Muscle of leg (tissue), 11 donors: ENCODE results near the gene MAML3. TPM values are rescaled to one million over a fixed set of nuclear protein-coding genes. Genes with fewer than 3 reads are reported as not detected.

Experiments
- DNase-seq: peaks from one replicate; pipeline ENCODE4 v3.0.0; 2013
- H3K27ac ChIP-seq: one replicate; pipeline ENCODE4 v1.5.1; 2013; ENCODE audit warnings: mild to moderate bottlenecking, low read length, control low read depth
- H3K27me3 ChIP-seq: one replicate; pipeline ENCODE4 v1.6.1; 2013; ENCODE audit warnings: low read length; ENCODE audit not compliant: control insufficient read depth, insufficient read depth
- H3K36me3 ChIP-seq: one replicate; pipeline ENCODE4 v1.6.1; 2013; ENCODE audit warnings: low read length; ENCODE audit not compliant: control insufficient read depth, insufficient read depth
- H3K4me1 ChIP-seq: one replicate; pipeline ENCODE4 v1.6.1; 2013; ENCODE audit warnings: low read length; ENCODE audit not compliant: control insufficient read depth, insufficient read depth
- H3K4me3 ChIP-seq: one replicate; pipeline ENCODE4 v1.5.1; 2013; ENCODE audit warnings: low read length, control low read depth
- H3K9me3 ChIP-seq: replicated peaks from 2 replicates; pipeline ENCODE4 v1.6.1; 2013; ENCODE audit warnings: low read depth, low read length; ENCODE audit not compliant: control insufficient read depth
- WGBS: methylation state at CpG from one replicate; pipeline ENCODE4 v1.1.5; 2013; ENCODE audit warnings: missing lambda C conversion rate; ENCODE audit not compliant: insufficient coverage; 5-methylcytosine and 5-hydroxymethylcytosine counted together
- polyA plus RNA-seq, 8 donors: library from polyadenylated mRNA; unstranded; fragments of 120-200 nt; gene quantifications; one replicate each; pipeline versions ENCODE4 v1.2.1 to v1.2.3, GENCODE V29; 2013; ENCODE audit warnings: inconsistent platforms in 1 of 8, low replicate concordance in 1 of 8; ENCODE audit not compliant: insufficient read length in 8 of 8, insufficient read depth in 1 of 8
- total RNA-seq: library from RNA; stranded (reverse); fragments of 120-200 nt; gene quantifications from one replicate; pipeline ENCODE4 v1.2.4, GENCODE V29; 2013

MAML3 gene
- total and polyA plus RNA-seq, 9 donors: 3.0 to 5.5 (median 5.0) TPM

DNA sequence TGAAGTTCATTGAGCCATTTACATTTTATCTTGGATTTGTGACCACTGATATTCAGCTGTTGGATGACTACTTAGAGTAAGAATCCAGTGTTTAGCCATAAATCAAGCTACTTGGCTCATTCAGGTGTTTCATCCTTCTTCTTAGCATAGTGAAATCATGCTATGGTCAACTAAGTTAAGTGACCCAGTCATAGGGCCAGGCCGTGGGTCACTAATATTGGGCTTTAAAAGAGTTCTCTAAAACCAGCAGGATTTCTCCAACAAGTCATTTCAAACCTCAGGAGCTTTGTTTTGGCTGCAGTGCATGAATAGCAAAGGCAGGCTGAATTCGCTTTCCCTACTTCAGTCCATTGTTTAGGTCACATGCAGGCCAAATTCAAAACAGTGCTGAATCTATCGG, 181.0 kb downstream of the MAML3 start:
- Histone ChIP-seq H3K27me3 (no peaks in the 10 kb centered on the region), H3K27ac (no peak overlapping the region), H3K4me1 (peaks cover 2% of the 10 kb centered on the region), H3K36me3 (no peaks in the 10 kb centered on the region), H3K9me3 (no peaks in the 10 kb centered on the region), H3K4me3 (no peak overlapping the region)
- WGBS: 17% methylated on average over 2 of the region's 3 CpGs
- DNase-seq: peak; percentile 82

DNA sequence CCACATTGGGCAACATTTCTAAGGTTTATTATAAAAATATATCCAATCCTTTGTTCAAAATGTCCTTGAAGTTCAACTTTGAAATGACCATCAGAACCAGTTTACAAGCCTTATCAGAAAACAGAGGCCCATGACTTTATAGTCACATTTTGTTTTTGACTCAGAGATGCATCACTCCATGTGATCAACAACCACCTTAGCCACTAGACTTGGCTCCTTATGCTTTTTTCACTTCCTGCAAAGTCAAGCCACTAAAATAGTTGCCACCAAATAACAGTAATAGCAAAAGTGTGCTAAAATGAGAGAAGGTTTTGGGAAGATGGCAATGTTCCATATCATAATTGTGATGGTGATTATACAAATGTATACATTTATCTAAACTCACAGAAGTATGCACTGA, 181.7 kb downstream of the MAML3 start:
- Histone ChIP-seq H3K4me1 (peaks cover 2% of the 10 kb centered on the region), H3K4me3 (no peak overlapping the region), H3K9me3 (no peaks in the 10 kb centered on the region), H3K27ac (no peak overlapping the region), H3K27me3 (no peaks in the 10 kb centered on the region), H3K36me3 (no peaks in the 10 kb centered on the region)
- DNase-seq: no peak

DNA sequence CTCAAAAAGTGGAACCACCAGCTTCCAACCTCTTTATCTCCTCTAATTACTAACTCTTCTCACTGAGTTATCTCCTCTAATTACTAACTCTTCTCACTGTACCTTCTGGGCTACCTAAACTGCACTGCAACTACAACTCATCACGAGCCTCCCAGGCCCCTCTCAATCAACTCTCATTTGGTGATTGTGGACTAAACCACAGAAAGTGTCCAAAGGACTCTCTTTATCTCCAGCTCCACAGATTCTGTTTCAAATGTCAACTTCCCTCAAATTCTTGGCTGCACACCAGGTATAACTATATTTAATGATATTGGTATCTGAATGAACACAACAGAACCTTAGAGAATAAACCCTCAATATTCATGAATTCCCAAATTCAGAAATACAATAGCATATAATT, 182.9 kb downstream of the MAML3 start:
- DNase-seq: no peak
- no peaks in the 10 kb centered on the region for H3K9me3 ChIP-seq
- no peaks in the 10 kb centered on the region for H3K36me3 ChIP-seq
- H3K27ac ChIP-seq: no peak overlapping the region
- H3K4me3 ChIP-seq: no peak overlapping the region
- no peaks in the 10 kb centered on the region for H3K4me1 ChIP-seq
- WGBS: no CpG with 5 or more reads among the region's 1 CpG
- no peaks in the 10 kb centered on the region for H3K27me3 ChIP-seq

GRCh38 chr4:139969635-139970266, 184.2 kb downstream of the MAML3 start:
- H3K36me3 ChIP-seq: no peaks in the 10 kb centered on the region
- H3K9me3 ChIP-seq: no peaks in the 10 kb centered on the region
- 49% methylated on average over 3 of the region's 7 CpGs for WGBS
- H3K4me1 ChIP-seq: no peaks in the 10 kb centered on the region
- H3K27me3 ChIP-seq: no peaks in the 10 kb centered on the region
- no peak overlapping the region for H3K27ac ChIP-seq
- DNase-seq: no peak
- H3K4me3 ChIP-seq: no peak overlapping the region

DNA sequence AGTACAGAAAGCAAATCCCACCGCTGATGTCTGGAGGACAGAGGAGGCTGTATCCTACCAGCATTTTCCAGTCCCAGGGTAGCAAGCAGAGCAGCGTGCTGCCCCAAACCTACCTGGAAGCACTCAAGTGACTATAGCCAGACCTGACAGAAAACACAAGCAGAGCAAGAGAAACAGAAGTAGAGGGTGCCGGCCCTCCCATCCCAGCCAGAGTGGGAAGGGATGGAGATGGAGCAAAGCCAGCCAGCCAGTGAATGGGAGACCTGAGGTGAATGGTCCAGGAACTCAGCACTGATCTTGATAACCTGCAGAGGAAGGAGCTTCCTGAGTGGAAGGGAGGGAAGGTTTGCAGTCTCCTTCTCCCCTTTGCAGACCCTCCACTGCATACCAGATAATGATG, 185.2 kb downstream of the MAML3 start:
- H3K27ac ChIP-seq: no peak overlapping the region
- no peak for DNase-seq
- no peaks in the 10 kb centered on the region for H3K36me3 ChIP-seq

GRCh38 chr4:139966383-139966782, 187.6 kb downstream of the MAML3 start:
- Histone ChIP-seq H3K4me1 (no peaks in the 10 kb centered on the region), H3K4me3 (no peak overlapping the region), H3K36me3 (no peaks in the 10 kb centered on the region), H3K27me3 (no peaks in the 10 kb centered on the region), H3K27ac (no peak overlapping the region), H3K9me3 (no peaks in the 10 kb centered on the region)
- WGBS: 71% methylated on average over 1 of the region's 4 CpGs
- no peak for DNase-seq

More for the DNA sequence above, 185.2 kb downstream of the MAML3 start:
- H3K9me3 ChIP-seq: no peaks in the 10 kb centered on the region
- WGBS: 61% methylated on average over 3 of the region's 3 CpGs
- no peaks in the 10 kb centered on the region for H3K27me3 ChIP-seq
- H3K4me3 ChIP-seq: no peak overlapping the region
- no peaks in the 10 kb centered on the region for H3K4me1 ChIP-seq

DNA sequence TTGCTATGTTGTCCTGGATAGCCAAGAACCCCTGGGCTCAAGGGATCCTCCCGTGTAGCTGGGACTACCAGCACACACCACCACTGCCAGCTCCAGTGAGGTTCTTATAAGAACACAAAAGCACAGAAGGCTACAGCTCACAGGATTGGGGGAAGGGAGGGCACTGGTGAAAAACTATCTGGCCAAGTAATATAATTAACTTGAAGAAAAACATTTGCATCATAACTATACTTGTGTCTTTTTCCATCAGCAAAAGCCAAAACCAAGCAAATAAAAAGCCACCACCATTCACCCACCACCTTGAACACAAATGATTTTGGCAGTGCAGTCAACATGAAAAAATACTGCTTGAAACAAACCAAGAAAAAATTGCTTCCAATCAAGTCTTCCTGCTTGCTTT, 188.2 kb downstream of the MAML3 start:
- Histone ChIP-seq H3K9me3 (no peaks in the 10 kb centered on the region), H3K36me3 (no peaks in the 10 kb centered on the region), H3K27me3 (no peaks in the 10 kb centered on the region), H3K27ac (no peak overlapping the region), H3K4me1 (no peaks in the 10 kb centered on the region), H3K4me3 (no peak overlapping the region)
- no peak for DNase-seq
- no CpG with 5 or more reads among the region's 1 CpG for WGBS

DNA sequence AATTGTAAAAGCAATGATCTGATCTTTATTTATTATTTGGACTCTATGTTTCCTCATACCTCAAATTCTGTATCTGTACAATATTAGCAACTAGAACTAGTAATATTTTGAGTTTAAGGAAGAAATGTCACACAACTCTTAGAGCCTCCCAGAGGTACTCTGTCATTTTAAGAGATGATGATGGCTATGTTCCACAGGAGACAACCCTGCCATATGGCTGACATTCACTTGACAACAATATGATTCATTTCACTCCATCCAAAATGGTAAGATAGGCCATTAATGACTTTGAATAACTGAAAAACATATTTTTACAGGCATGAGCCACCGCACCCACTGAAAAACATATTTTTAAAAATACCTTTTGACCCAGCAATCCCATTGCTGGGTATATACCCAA, 190.3 kb downstream of the MAML3 start:
- WGBS: 100% methylated on average over 1 of the region's 1 CpG
- H3K4me1 ChIP-seq: no peaks in the 10 kb centered on the region
- DNase-seq: no peak

GRCh38 chr4:139962130-139962684, 191.8 kb downstream of the MAML3 start:
- no peaks in the 10 kb centered on the region for H3K27me3 ChIP-seq
- no peaks in the 10 kb centered on the region for H3K36me3 ChIP-seq
- H3K4me1 ChIP-seq: no peaks in the 10 kb centered on the region
- no peak overlapping the region for H3K27ac ChIP-seq
- H3K4me3 ChIP-seq: no peak overlapping the region
- no CpG with 5 or more reads among the region's 2 CpGs for WGBS
- no peak for DNase-seq
- H3K9me3 ChIP-seq: no peaks in the 10 kb centered on the region

More for the DNA sequence above, 190.3 kb downstream of the MAML3 start:
- Histone ChIP-seq H3K9me3 (no peaks in the 10 kb centered on the region), H3K27me3 (no peaks in the 10 kb centered on the region), H3K36me3 (no peaks in the 10 kb centered on the region), H3K4me3 (no peak overlapping the region), H3K27ac (no peak overlapping the region)

GRCh38 chr4:139961344-139961946, 192.5 kb downstream of the MAML3 start:
- no peaks in the 10 kb centered on the region for H3K27me3 ChIP-seq
- no peak overlapping the region for H3K4me3 ChIP-seq
- H3K4me1 ChIP-seq: peaks cover 3% of the 10 kb centered on the region
- no peak overlapping the region for H3K27ac ChIP-seq
- no peaks in the 10 kb centered on the region for H3K36me3 ChIP-seq
- no peak for DNase-seq
- 40% methylated on average over 1 of the region's 6 CpGs for WGBS
- no peaks in the 10 kb centered on the region for H3K9me3 ChIP-seq
